Fibroblast of pulmonary artery (primary cell): ENCODE measurements around the gene FHDC1.

Source experiments
- DNase-seq: peaks from one replicate; pipeline ENCODE4 v3.0.0-alpha.2; 2010; ENCODE audit warnings: low read depth
- H3K4me3 ChIP-seq: replicated peaks from 2 replicates; pipeline ENCODE4 v1.5.1; 2011; ENCODE audit warnings: low read depth, mild to moderate bottlenecking, control low read depth, low read length, moderate library complexity
- CTCF ChIP-seq: IDR thresholded peaks from 2 replicates; pipeline ENCODE4 v1.5.1; 2011; ENCODE audit warnings: mild to moderate bottlenecking, control low read depth, low read length, inconsistent platforms; ENCODE audit errors: missing control alignments

Gene FHDC1

GRCh38 chr4:153002110-153002509, 66.0 kb downstream of the FHDC1 start:
- no peak overlapping the region for H3K4me3 ChIP-seq
- TF ChIP-seq CTCF = no peak
- no peak for DNase-seq

- TF ChIP-seq CTCF = no peak
- DNase-seq = no peak
- no peak overlapping the region for H3K4me3 ChIP-seq
Observed at GRCh38 chr4:153004081-153004850, 68.1 kb downstream of the FHDC1 start.

GRCh38 chr4:153005899-153006381, 69.8 kb downstream of the FHDC1 start:
- no peak for TF ChIP-seq CTCF
- no peak overlapping the region for H3K4me3 ChIP-seq
- no peak for DNase-seq

GRCh38 chr4:153008578-153009199, 72.6 kb downstream of the FHDC1 start:
- no peak for TF ChIP-seq CTCF
- no peak for DNase-seq
- H3K4me3 ChIP-seq = no peak overlapping the region

- DNase-seq = no peak
- TF ChIP-seq CTCF = no peak
- H3K4me3 ChIP-seq = no peak overlapping the region
Observed at GRCh38 chr4:153010146-153010545, 74.0 kb downstream of the FHDC1 start.

- no peak for DNase-seq
- TF ChIP-seq CTCF = no peak
- H3K4me3 ChIP-seq = no peak overlapping the region
Observed at GRCh38 chr4:153013202-153013977, 77.3 kb downstream of the FHDC1 start.
